GM21529 (cell line): ENCODE data around the gene CPNE9.

Experiments
- ATAC-seq: cut with Tn5 transposase; IDR thresholded peaks from one replicate; pipeline ENCODE4 v1.9.1; 2021; ENCODE audit not compliant: unreplicated experiment

Gene CPNE9

DNA sequence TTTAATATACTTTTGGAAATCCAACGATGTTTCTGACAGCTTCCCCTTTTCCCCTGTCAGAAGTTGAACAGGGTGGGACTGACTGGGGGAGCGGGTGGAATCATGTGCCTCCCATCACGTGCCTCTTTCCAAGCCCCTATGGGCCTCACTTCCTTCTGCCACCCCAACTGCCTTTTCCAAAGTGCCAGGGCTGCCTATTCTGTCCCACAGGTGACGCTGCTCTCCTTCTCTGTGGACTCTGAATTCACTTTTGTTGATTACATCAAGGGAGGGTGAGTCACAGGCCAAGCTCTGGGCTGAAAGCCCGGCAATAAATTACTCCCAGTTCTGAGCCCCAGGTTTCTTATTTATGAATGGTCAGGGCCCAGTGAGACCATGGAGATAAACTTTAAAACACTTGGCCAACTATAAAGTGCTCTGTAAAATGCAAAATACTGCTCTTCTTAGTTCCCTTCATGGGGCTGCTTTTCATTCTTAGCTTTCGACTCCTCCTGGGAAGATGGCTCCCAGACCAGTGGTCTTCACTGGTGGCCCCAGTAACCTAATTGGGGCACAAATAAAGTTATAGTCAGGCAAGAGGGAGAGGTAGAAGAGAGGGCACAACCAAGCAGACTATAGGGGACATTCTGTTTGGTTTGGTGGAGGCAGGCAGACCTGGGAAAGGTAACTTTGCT lies 12.3 kb downstream of the CPNE9 start:
- ATAC-seq, result no peak

DNA sequence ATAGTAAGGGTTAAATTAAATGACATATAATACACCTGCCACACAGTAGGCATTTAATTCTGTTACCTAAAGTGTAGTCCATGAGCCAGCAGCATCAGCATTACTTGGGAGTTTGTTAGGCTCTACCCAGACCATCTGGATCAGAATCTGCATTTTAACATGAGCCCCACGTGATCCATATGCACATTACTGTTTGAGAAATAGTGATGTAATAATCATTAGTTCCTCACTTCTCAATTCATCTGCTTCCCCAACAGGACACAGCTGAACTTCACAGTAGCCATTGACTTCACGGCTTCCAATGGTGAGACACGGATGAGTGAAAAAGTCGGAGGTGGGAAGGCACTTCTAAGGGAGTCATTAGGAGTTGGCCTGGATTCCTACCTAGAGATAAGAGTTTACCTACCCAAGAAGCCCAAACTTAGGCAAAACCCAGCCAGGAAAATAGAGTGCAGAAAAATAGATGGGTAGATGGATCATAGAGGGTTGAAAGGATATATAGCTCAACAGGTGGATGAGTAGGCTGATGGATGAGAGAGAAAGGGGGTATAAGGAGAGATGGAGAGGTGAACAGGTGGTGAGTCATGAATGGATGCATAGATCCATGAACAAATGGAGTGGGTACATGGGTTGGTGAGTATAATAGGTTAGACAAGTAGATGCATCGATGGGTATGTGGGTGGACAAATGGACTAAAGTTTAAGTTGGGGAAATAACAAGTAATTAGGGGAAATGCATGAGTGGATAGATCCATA lies 13.3 kb downstream of the CPNE9 start:
- ATAC-seq, result no peak

DNA sequence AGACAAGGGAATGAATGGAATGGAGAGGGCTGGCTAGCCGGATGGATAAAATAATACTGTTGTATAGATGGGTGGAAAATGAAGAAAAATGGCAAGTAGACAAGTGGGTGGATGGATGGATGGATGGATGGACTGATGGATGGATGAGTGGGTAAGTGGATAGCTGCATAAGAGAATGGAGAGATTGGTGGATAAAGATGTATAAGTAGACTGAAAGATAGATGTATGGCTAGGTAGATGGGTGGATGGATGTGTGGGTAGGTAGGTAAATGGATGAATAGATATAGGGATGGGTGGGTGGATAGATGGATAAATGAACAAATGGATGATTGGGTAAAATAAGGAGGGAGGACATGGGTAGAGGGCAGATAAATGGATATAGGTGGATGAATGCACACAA lies 13.9 kb downstream of the CPNE9 start:
- ATAC-seq, result no peak

DNA sequence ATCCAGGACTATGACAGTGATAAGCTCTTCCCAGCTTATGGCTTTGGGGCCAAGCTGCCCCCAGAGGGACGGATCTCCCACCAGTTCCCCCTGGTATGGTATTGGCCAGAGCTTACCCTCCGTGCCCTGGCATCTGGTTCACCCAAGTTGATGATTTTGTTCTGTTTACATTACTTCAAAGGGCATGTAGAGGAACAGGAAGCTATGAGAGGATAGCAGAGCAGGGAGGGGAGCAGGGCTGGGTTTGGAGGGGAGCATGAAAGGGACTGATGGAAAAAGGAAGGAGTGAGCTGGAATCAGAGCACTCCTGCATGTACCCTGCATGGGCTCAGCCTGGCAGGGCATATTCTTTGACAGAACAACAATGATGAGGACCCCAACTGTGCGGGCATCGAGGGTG lies 14.5 kb downstream of the CPNE9 start:
- ATAC-seq, result no peak

DNA sequence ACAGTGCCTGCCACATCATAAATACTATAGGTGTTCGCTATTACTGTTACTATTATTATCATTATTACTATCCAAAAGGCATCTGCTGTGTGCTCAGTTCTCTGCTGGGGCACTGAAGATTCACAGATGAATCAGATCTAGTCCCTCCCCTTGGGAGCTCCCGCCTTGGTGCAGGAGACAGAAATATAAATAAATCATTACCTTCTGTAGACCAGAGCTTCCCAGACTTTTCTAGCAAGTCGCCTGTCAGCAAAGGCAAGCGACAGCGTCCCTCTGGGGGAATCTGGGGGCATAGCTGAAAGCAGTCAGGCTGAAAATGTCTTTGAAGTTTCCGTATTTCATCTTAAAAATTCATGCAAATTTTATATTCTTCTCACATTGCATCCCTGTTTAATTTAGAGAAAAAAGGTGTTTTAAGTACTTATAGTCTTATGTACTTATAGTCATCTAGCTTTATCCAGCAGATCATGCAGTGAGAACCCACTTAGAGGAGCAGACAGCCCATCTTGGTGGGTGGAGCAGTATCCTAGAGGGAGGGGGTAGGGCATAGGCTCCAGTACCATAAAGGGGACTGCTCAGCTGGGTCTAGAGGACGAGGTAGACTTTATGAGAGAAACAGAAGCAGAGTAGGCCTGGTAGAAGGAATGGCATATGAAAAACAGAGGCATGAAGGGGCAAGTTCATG lies 17.5 kb downstream of the CPNE9 start:
- ATAC-seq, result no peak

DNA sequence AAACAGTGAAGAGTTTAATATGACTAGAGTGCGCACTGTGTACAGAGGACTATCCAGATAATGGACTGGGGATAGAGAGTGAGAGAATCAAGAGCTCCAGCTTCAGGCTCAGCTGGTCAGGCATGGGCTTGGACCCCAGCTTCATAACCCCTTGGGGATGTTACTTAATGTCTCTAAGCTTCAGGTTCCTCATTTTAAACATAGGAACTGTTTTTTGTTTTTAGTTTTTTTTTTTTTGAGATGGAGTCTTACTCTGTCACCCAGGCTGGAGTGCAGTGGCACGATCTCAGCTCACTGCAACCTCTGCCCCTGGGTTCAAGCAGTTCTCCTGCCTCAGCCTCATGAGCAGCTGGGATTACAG lies 18.0 kb downstream of the CPNE9 start:
- no peak for ATAC-seq

DNA sequence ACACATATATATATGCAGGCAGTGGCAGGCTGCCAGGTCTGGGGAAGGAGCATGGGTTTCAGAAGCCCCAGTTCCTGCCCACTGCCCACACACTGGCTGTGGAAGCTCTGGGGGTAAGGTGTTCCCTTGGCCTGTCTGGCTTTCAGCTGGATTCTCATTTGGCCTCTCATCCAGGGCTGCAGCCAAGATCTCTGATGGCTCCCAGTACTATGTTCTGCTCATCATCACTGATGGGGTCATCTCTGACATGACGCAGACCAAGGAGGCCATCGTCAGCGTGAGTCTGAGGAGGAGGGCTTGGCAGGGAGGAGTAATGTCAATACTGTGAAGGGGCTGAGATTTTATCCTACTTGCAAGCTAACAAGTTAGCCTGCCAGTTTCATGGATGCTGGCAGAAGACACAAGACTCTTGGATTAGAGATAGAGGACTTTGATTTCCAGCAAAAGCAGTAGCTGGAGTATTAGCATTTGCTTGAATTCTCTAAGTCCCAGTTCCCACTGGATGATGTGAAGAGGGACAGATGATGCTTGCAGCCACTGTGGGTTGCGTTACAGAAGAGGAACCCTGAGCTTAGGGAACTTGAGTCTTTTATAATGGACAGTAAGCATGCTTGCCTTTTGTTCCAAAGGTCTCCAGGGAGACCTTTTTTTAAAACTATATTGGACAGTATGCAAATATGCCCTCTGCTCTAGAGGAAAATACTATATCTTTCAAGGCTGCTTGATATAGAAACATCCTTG lies 22.3 kb downstream of the CPNE9 start:
- ATAC-seq, result no peak

DNA sequence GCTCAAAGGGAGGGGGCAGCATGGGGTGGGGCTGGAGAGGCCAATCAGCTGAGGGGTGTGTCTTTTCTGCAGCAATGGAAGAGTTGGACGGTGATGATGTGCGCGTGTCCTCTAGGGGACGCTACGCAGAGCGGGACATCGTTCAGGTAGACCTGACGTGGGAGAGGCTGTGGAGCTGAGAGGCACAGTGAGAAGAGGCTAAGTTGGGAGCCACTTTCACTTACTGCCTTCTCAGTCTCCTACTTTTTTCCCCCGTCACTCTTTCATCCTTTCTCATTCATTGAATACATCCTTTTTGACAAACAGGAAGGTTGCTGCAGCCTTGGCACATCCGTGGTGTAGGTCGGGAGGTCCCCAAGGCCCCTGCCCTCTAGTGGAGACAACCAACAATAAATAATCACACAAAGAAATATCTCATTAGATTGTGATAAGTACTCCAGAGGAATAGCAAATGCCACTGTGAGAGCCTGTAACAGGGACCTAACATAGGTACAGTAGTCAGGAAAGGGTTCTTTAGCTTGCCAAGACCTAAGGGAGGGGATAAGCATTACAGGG lies 23.5 kb downstream of the CPNE9 start:
- no peak for ATAC-seq

DNA sequence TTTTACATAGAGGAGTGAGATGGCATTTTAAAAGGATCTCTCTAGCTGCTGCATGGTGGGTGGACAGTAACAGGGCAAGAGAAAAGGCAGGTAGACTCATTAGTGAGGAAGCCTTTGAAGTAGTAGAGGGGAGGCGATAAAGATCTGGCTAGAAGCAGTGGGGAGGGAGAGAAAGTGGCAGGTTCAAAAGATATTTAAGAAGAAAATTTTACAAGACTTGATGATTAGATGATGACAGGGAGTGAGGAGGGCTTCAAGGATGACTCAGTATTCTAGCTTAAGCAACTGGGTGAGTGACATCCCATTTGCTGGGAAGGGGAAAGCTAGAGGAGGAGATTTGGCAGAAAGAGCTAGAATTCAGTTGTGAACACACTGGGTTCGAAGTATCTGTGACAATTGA lies 24.1 kb downstream of the CPNE9 start:
- no peak for ATAC-seq

DNA sequence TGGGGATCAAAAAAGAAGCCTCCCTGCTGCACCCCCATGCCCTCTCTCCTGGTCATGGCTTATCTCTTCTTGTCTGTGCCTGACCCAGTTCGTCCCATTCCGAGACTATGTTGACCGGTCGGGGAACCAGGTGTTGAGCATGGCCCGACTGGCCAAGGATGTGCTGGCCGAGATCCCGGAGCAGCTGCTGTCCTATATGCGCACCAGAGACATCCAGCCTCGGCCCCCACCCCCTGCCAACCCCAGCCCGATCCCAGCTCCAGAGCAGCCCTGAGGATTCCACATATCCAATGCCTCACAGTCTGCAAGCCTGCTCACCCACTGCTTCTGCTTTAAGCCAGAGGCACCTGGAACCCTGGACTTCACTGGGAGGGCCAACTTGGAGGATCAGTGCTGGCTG lies 25.8 kb downstream of the CPNE9 start:
- no peak for ATAC-seq

DNA sequence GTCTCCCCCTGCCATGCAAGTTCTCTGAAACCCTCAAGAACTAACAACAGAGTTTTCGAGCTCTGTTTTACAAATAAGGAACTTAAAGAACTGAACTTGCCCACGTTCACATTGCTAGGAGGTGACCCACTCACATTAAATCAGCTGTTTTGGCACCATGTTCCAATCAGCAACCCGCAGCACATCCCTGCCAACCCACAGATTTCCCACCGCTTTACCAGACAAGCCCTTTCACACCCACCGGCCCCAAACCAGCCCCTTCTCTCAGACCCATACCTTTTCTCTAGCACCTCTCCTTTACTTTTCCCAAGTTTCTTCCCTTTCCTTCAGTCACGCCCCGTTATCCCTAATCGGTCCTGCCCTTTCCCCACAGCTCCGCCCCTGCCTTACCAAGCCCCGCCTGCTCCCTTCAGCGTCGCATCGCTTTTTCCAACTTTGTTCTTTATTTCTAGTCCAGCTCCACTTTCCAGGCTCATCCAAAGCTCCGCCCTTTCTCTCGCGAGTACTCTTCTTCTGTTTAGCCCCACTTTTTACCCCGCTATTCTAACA lies 27.1 kb downstream of the CPNE9 start:
- ATAC-seq, result peak; percentile 44

DNA sequence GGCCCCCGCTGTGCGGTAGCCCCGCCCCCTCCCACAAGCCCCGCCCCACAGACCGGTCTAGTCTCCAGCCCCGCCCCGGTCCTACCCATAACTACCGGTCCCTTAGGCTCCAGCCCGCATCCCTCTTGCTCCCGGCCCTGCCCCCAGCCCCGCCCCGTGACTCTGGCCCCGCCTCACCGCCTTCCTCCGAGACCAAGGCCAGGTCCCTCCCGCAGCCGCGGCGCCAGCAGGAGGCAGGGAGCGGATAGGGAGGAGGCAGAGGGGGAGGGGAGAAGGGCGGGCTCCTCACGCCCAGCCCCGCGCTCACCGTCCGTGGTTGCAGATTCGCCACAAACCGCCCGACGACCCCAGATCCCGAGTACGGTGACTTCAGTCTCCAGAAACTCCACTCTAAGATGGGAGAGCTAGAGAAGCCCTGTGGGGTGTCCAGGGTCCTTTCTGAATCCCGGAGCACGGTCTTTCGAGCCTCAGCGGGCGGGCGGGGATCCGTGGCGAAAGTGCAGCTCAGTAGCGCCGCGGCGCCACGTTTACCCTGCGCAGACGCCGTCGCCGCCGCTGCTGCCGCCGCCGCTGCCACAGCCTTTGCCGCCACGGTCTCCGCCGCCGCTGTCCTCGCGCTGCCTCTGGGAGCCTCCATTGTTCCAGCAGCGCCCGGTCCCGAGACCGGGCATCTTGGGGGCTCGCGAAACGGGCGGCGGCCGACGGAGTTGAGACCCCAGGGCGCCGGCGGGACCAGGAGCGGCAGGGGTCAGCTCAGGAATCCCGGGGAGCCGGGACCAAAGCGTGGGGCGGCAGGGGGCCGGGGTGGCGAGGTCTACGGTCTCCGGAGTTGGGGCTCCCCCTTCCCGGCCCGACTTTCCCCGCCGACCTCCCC lies 27.8 kb downstream of the CPNE9 start, which contains the start of gene BRPF1:
Gene BRPF1 (plus strand): TSS at position 530 of the 874 bp plus-strand sequence. CDS start 2,406 bp downstream, outside the sequence.
- ATAC-seq, result peak; percentile 93

DNA sequence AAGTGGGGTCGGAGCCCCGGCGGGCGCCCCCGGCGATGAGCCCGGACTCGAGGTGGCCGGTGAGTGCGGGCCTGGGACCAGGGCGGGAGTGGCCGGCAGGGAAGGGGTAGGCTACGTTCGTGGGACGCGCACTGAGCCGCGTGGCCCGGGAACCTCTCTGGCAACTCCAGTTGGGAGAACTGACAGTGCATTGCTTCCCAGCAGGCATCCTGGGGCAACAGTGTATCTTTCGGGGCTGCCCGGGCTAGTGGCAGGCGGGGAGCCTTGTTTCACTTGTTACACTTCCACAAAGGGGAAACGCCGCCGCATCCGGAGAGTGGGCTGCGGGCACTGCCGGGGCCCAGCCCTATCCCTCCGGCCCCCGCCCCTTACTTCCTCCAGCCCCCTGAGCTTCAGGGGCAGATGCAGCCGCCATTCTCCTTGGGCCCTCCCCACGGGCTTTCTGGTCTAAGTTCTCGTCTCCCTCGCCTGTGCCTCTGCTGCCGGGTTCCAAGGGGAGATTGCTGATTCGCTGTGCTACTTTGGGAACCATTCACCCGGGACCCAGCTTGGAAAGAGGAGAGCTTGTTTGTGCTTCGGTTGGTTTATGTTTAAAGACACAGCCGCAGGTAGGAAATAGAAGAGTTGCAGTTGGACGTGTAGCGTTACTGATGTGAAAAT lies 28.6 kb downstream of the CPNE9 start:
- peak; percentile 6 for ATAC-seq

DNA sequence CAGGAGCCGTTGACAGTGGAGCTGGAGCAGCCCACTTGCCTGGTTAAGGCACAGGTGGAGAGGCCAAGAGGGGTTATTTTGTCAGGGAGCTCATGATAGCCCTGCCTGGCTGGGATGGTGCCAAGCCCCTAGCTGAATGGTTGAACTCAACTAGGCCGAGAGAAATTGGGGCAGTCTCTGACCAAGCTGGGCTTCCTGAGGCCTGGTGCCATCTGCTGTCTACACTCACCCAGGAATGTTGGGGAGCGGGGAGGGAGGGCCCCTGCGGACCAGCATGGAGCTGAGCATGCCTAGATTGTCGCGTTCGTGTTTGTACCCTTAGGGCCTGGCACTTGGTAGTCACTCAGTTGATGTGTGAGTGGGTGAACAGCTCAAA lies 29.1 kb downstream of the CPNE9 start:
- no peak for ATAC-seq

DNA sequence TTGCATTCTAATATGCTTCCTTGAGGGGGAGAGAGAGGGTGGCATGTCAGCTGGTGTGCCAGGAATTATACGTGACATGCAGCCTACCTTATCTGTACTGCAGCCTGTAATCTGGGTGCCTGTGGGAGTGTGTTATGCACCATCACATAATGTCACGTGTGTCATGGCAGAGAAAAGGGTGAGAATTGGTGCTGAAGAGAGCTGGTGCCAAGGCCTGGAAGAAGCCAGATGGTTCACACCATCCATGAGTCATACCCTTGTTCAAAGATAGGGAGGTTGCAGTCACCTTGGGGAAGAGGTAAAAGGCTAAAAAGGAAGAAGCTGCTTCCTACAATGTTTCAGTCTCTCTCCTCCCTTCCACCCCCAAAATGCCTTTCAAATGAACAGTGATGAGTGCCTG lies 33.2 kb downstream of the CPNE9 start:
- ATAC-seq, result no peak

DNA sequence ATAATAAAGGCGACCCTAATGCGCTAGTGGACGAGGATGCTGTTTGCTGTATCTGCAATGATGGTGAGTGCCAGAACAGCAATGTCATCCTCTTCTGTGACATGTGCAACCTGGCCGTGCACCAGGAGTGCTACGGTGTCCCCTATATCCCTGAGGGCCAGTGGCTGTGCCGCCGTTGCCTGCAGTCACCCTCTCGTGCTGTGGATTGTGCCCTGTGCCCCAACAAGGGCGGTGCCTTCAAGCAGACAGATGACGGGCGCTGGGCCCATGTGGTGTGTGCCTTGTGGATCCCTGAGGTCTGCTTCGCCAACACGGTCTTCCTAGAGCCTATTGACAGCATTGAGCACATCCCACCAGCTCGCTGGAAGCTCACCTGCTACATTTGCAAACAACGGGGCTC lies 35.5 kb downstream of the CPNE9 start:
- ATAC-seq, result no peak

DNA sequence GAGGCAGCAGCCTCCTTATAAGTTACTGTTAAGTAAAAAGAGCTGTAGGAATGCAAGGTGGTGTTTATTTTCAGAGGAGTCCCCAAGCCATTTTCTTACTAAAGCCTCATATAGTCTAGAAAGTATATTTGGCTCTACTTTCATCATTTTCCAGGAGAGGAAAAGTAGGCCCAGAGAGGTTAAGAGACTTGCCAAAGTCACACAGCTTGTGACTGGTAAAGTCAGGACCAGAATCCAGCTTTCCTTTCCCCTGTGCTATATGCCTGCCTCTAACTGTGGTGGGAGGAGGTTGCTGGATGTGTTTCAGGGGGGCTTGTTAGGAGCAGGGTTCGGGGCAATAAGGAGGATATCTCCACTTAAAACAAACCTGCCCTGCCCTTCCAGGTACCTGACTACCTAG lies 38.9 kb downstream of the CPNE9 start:
- ATAC-seq, result no peak

DNA sequence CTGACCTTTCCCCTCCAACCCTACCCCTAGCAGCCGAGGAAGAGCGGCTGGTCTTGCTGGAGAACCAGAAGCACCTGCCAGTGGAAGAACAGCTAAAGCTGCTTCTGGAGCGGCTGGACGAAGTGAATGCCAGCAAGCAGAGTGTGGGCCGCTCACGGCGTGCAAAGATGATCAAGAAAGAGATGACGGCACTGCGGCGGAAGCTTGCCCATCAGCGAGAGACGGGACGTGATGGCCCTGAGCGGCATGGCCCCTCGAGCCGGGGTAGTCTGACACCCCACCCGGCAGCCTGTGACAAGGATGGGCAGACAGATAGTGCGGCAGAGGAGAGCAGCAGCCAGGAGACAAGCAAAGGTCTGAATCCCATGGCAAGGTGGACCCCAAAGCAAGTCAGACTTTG lies 39.9 kb downstream of the CPNE9 start:
- no peak for ATAC-seq

DNA sequence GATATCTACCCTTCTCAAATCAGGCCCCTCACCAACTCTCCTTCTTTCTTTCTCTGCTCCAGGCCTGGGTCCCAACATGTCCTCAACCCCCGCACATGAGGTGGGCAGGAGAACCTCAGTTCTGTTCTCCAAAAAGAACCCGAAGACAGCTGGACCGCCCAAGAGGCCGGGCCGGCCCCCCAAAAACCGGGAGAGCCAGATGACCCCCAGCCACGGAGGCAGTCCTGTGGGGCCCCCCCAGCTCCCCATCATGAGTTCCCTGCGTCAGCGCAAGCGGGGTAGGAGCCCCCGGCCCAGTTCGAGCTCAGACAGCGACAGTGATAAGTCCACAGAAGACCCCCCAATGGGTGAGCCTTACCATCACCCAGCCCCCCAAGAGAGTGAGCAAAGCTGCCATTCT lies 40.5 kb downstream of the CPNE9 start:
- no peak for ATAC-seq
